G401.6 (cell line): ENCODE data around the gene ZNF576.
"Not testable (repeated sequence)": the region's sequence is repeated elsewhere in the genome, so short reads cannot be mapped to it uniquely, and the experiment has no call there.

Experiments
- FAIRE-seq: peaks from 2 replicates; lab custom pipeline; 2012; peaks lifted over from hg19 to GRCh38; lab: Jason Lieb, UNC

Gene ZNF576, protein sequence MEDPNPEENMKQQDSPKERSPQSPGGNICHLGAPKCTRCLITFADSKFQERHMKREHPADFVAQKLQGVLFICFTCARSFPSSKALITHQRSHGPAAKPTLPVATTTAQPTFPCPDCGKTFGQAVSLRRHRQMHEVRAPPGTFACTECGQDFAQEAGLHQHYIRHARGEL

DNA sequence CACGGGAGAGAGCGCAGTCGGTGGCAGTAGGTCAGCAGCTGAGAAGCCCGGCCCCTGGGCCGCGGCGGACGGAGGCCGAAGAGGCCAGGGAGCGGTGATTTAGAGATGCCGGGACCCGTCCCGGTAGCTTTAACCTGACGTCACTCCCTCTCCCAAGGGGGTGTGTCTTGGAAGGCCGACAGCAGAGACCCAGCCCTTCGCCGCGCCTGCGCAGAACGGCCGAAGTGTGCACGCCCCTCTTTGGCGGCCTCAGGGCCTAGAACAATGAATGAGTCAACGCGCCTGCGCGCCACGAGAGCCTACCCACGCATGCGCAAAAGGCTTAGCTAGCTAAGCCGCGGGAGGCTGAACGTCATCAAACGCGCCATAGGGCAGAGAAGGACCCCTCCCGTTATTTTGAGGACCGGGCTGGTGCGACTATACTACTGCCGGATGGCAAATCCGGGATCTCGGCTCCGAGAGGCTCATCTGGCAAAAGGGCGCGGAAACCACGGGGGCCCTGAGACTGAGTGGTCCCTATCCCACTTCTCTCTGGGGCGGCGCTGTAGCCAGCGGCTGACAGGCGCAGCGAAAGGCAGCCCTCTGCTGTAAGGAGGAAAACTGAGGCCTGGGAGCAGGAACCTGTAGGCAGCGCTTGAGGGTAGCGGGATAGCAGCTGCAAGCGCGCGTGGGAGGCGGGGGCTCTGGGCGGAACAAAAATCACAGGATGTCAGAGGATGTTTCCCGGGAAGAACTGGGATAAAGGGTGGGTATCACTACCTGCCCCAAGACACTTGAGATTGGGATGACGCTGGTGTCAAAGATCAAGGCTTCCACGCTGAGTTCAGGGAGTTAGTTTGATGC is at the start of gene ZNF576, which contains the start of gene IRGQ:
Gene ZNF576, plus strand, starts transcription at position 597 of the 843 bp plus-strand sequence. CDS start 514 bp downstream, outside the sequence.
Gene IRGQ, minus strand, starts transcription at position 136 of the 843 bp plus-strand sequence. CDS start 796 bp downstream, outside the sequence.
- peak; percentile 99 for FAIRE-seq

DNA sequence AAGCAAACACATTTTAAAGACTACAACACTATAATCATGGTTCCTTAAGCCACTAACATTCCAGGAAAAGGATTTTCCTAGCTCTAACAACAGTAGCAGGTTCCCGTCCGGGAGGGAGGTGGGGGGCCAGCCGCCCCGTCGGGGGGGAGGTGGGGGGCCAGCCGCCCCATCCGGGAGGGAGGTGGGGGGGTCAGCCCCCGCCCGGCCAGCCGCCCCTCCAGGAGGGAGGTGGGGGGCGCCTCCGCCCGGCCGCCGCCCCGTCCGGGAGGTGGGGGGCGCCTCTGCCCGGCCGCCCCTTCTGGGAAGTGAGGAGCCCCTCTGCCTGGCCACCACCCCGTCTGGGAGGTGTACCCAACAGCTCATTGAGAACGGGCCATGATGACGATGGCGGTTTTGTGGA is 48.5 kb upstream of the ZNF576 start:
- FAIRE-seq, result not testable (repeated sequence)

DNA sequence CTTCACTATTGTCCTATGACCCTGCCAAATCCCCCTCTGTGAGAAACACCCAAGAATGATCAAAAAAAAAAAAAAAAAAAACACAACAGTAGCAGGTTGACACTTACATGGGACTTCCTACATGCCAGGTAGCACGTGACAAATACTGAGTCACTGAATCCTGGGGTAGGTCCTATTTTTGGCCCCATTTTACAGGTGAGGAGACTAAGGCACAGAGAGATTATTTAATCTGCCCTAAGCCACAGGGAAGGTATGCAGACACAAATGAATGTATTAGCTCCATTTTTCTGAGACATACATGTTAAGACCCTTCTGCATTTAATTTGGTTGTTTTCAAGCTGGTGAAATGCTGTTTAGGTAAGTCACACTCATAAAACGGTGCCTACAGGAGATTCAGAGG is 47.7 kb upstream of the ZNF576 start:
- FAIRE-seq, result no peak

DNA sequence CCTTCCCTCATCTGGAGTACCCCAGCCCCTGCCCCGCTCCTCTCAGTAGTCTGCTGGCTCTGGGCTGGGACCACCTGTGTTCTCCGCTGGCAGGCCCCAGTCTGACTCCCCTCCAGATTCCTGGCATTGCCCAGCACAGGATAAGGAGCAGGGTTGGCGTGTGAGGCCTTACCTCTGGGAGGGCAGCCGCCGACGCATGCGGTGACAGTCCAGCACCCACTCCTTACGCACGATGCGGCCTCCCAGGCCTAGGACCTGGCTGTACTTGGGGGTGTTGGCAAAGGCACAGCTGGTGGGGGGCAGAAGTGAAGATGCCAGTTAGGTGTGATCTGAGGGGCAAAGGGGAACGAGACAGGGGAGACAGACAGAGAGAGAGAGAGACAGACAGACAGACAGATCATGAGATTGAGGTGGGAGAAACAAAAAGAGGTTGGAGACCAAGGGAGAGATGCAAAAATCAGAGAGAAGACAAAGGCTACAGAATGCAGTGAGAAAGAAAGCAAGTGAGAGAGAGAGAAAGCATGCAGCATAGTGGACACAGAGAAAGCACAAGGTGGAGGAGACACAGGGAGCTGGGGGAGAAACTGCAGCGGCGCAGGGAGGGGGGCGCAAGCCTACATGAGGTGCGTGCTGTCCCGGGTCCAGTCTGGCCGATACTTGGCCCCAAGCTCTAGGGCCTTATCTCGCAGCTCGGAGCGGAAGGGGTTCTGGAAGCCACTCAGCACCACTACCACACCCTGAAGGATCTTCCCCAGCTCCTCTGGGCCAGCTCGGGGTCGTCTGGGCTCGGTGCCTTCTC is 44.8 kb upstream of the ZNF576 start:
- FAIRE-seq, result no peak

DNA sequence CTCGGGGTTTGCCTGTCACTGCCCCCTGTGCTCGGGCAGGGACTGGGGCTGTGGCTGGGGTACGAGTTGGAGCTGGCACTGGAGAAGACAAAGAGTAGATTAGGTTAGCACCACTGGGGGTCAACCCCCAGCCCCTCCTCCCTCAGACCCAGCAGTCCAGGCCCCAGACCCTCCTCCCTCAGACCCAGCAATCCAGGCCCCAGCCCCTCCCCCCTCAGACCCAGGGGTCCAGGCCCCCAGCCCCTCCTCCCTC is 44.3 kb upstream of the ZNF576 start:
- FAIRE-seq, result no peak

DNA sequence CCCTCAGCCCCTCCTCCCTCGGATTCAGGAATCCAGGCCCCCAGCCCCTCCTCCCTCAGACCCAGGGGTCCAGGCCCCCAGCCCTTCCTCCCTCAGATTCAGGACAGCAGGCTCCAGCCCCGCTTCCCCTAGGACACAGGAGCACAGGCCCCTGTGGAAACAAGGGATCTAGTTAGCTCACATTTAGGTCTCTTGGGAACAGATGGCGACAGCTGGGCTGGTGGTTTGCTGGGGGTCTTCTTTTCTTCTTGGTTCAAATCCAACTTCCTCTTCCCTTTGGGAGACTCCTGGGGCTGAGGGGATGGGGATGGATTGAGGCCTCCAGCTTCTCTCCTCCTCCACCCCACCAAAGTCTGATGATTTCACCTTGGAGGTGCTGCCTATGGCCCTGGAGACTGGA is 43.8 kb upstream of the ZNF576 start:
- no peak for FAIRE-seq

DNA sequence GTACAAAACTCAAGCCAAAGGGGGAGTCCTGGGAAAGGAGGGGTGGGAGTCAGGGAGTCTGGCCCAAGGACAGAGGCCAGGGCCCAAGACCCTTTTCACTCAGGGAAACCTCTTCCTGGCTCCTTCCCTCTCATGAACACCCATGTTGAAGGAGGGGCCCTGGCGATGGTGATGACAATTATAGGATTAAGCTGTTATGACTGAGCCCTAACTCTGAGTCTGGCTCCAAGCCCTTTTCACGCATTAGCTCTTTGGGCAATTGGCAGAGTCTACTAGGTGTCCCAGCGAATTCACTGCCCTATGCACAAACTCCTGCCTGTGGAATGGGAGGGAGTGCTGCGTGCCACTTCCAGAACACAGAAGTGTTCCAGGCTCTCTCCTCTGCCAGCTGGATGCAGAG is 42.7 kb upstream of the ZNF576 start:
- FAIRE-seq, result no peak

DNA sequence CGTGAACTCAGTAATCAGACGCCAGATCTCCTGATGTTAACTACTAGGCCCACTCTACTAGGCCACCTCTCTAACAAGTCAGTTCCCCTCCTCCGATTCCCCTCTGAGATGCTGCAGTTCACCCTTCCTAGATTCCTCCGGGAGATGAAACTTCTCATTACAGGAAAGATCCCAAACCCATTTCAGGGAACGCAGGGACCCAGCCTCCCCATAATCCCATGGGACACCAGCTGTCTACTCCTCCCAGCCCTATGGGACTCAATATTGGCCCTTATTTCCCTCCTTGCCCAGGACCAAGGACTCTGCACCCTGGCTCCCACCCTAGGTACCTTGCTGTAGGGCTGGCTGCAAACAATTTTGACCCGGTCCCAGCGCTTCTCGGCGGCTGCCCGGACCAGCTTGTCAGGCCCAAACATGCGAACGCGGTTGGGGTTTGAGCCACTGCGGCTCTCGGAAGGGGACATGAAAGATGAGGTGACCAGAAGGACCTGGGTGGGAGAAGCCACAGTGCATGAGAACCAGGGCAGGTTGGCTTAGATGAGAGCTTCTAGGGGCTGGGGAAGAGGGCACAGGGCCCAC is 42.0 kb upstream of the ZNF576 start:
- FAIRE-seq, result no peak

DNA sequence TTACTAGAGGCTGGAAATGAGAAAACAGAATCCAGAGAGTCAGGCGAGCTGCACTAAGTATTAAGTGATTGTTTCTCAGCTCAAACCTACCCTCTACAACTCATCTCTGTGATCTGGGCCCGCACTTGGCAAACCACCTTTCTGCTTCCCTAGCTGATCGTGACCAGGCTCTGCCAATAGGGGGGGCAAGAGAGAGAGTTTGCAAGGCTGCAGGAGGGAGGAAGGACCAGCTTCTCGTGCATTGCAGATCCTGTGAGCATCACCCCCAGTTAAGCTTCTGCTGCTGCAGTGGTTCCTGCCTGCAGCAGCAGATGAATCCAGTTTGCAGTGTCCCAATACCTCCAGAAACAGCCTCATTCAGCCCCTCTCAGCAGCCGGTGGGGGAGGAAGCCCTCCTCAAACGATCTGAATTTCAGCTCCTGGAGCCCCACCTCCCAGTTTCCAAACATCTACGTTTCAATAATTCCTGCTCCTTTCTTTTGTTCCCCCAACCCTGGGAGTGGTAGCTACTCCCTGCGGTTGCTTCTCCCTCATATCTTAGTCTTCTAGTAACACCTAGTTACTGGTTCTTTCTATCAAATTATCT is 41.1 kb upstream of the ZNF576 start:
- peak; percentile 89 for FAIRE-seq

DNA sequence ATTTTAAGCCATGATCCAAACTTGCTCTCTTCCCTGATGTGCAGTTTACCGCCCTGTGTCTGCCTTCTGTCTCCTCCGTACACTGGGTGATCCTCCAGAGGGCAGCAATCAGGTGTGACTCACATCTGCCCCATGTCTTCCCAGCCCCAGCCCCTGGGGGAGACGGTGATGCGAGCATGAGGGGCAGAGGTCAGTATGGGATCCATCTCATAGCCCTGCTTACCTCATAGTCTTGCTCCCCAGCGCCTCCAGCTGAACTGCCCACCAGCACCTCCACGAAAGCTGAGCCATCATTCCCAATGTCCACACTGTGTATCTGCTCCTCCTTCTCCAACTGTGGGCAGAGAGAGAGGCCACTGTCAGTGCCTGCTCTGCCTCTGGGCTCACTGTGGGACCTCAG is 35.7 kb upstream of the ZNF576 start:
- no peak for FAIRE-seq

DNA sequence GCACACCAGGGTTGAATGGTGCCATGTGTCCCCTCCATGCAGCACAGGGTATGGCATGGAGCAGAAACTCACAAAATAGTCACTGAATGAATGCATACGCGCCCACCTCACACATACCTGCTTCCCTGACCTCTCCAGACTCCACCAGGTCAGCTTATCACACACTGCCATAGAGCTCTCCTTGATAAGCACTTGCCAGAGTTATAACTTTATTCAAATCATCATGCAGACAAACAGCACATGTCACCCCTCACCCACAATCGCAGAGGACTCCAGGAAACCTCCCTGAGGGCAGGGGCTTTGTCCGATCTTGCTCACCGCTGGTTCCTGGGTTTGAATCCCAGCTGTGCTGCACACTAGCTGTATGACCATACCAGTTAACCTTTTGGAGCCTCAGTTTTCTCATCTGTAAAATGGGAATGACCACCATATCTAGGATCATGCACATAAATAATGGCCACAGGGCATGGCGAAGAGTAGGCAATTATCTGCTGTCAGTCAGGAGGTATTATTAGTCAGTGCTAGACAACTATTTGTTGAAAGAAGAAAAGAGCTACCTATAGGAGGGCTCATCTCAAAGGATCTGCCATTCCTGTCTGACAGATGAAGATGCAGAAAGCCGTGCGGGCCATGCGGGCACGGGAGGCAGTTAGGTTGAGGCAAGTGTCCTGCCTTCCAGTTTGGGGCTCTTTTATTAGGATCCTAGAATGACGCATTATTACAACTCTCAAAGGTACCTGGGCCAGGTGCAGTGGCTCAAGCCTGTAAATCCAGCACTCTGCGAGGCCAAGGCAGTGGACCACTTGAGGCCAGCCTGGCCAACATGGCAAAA is 35.0 kb upstream of the ZNF576 start:
- no peak for FAIRE-seq

DNA sequence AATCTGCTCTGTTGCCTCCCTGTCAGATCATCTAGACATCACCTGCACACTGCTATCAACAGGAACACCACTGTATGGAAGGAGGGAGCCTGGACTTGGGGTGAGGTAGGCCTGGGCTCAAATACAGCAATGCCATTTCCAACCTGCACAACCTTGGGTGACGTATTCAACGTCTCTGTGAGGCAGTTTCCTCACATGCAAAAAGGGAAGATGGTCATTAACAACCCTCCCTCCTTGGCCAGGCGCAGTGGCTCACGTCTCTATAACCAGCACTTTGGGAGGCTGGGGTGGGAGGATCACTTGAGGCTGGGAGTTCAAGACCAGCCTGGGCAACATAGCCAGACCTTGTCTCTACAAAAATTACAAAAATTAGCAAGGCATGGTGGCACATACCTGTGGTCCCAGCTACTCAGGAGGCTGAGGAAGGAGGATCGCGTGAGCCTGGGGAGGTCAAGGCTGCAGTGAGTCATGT is 34.1 kb upstream of the ZNF576 start:
- no peak for FAIRE-seq

DNA sequence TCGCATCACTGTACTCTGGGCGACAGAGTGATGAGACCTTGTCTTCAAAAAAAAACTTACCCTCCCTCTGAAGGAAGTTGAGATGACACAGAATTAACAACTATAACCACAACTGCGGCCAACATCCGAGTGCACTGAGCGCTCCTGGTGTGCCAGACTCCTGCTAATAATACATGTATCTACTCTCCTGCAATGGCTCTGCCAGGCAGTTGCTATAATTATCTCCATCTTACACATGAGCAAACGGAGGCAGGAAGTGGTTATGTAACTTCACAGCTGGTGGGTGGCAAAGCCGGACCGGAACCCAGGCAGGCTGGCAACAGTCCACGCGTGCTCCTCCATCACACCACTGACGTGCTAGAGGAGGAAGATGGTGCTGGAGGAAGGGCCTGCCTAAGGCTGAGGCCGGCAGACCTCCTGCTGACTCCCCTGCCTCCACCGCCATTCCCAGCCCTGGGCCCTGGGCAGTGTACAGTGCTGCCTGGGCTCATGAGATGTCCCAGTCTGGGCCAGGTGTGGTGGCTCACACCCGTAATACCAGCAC is 33.6 kb upstream of the ZNF576 start:
- FAIRE-seq, result no peak

DNA sequence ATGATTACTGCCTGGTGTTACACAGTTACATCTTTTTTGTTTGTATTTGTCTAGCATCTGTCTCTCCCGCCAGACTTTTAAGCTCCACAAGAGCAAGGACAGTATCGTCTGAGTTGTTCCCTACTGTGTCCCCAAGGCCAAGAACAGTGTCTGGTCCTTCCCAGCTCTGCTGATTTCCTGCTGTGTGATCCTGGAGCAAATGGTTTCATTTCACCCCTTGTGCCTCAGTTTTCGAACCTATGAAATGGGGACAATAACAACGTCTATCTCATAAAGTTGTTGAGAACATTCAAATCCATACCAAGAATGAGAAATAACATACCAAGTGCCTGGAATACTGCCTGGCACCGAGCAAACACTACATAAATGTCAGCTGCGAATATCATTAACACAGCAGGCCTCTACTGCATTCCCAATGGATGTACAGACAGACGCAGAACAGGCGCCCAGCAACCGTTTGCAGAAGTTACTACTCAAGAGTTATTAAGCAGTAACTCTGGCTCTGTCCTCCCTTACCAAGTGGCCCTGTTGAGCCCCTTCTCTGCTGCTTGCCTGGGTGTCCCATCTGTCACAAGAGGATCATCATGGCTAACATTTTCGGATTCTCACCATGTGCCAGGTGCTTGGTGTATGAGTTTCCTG is 32.5 kb upstream of the ZNF576 start:
- FAIRE-seq, result no peak

DNA sequence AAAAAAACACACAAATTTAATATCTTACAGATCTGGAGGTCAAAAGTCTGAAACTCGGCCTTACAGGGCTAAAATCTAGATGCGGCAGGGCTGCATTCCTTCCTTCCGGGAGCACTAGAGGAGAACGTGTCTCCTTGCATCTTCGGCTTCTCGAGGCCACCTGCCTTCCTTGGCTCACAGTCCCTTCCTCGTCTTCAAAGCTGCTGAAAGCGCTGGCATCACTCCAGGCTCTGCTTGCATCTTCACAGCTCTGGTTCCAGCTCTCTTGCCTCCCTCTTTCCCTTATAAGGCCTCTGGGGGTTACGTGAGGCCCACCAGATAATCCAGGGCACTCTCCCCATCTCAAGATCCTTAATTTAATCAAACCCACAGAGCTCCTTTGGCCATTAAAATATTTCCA is 31.6 kb upstream of the ZNF576 start:
- no peak for FAIRE-seq

DNA sequence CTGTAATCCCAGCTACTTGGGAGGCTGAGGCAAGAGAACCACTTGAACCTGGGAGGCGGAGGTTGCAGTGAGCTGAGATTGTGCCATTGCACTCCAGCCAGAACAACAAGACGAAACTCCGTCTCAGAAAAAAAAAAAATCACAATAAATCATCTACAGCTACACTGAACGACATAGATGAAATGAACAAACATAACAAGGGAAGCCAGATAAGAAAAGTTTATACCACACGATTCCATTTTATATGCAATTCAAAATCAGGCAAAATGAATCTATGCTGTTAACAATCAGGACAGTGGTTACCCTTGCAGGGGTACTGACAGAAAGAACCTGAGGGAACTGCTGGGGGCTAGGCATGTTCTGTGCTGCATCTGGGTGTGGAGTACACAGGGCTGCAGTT is 26.7 kb upstream of the ZNF576 start:
- FAIRE-seq, result no peak

DNA sequence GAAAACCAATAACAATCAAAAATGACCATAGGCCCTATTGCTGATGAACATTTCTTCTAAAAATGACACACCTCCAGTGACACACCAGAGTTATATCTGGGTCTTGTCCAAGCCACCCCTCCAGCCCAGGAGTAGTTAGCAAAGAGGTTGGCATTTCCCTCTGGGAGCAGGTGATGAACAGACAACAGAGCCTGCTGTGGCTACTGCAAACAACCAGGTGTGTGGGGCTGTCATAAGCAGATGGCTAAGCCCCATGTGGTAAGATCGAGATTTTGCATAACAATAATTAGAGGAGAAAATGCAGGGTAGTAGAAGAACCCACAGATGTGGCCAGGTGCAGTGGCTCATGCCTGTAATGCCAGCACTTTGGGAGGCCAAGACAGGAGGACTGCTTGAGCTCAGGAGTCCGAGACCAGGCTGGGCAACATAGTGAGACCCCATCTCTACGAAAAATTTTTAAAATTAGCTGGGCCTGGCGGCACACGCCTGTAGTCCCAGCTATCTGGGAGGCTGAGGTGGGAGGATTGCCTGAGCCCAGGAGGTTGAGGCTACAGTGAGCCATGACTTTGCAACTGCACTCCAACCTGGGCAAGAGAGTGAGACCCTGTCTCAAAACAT is 26.1 kb upstream of the ZNF576 start:
- no peak for FAIRE-seq

DNA sequence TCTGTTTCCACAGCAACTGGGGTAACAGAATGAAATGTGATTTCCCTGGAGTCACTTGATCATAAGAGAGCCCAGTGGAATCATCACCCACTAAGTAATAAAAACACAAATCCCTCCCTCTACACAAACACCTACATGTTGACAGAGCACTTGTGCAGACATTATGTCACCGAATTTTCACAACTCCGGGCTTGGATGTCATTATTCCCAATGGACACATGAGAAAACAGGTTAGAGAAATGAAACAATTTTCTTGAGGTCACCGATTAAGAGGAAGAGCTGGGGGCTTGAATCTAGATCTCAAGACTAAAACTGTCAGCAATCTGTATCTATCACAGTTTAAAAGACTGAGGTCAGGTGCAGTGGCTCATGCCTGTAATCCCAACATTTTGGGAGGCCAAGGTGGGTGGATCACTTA is 24.2 kb upstream of the ZNF576 start:
- no peak for FAIRE-seq

DNA sequence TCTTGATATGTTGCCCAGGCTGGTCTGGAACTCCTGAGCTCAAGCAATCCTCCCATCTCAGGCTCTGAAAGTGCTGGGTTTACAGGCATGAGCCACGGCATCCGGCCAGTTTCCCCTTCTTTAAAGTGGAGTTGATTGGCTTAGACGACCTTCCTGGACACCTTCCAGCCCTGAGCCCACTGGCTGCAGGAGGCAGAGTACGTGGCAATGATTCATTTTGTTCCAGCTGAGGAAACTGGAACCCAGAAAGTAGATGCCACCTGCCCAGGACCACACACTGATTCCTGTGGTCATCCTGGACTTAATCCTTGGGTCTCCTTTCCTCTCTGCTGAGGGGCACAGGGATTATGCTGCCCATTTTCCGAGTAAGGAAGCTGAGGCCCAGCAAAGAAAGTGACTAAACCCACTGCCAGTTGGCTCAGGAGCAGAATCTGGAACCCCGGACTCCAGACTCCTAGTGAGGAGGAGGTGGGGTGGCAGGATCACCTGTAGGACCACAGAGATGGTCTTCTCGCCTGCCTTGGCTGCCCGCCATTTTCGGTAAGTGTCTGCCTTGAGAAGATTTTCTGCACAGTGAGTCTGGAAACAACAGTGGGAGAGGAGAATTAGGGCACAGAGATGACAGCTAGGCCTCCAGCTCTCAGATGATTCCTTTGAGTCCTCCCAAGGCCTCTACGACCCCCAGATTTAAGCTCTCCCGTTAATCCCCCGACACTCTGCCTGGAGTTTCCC is 21.8 kb upstream of the ZNF576 start:
- FAIRE-seq, result no peak
